ENCODE measurements around the gene FOXA3. TPM values are rescaled to one million over a fixed set of nuclear protein-coding genes. Genes with fewer than 3 reads are reported as not detected.
A peak's percentile ranks its signal among the peaks of the same experiment; 100 is the strongest.
"Not testable (repeated sequence)": the region's sequence is repeated elsewhere in the genome, so short reads cannot be mapped to it uniquely, and the experiment has no call there.

The FOXA3 gene
- total RNA-seq, 1 experiment from 2014 or later = 2.8 TPM

DNA sequence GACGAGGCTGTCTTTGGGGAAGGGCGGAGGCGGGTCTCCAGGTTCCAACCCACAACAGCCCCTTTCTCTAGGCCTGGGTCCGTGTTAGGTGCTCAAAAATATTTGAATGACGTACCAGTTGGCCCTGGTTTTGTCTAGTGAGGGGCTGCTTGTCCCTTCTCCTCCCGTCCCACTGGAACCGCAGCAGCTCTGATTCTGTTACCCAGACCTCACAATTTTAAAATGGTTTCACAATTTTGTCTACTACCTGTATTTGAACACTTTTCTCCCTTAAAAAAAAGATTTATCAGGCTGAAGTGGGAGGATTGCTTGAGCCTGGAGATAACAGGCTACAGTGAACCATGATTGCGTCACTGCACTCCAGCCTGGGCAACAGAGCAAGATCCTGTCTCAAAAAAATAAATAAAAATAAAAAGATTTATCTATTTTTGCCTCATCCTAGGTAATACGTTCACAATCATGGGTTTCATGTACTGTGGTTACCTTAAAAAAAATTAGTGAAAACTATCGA, 23.1 kb downstream of the FOXA3 start:
- no peak for DNase-seq (ENCODE audit: low read depth)

DNA sequence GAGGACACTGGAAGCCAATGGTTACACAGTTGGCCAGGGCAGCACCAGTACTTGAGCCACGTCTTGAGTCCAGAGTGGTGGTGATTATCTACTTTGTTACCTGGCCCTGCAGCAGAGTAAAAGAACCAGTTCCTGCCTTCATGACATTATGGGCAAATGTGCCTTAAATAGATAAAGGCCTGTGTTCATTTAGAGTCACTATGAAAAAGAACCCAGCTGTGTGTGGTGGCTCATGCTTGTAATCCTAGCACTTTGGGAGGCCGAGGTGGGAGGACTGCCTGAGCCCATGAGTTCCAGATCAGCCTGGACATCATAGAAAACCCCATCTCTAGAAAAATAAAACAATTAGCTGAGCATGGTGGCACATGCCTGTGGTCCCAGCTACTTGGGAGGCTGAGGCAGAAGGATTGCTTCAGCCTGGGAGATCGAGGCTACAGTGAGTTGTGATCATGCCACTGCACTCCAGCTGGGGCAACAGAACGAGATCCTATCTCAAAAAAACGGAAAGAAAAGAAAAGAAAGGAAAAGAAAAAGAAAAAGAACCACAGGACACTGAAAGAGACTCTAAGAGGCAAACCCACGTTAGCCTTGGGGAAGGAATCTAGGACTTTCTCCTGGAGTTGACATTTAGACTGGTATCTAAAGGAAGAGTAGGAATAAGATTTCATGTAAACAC, 25.2 kb downstream of the FOXA3 start:
- DNase-seq (ENCODE audit: low read depth) = no peak

DNA sequence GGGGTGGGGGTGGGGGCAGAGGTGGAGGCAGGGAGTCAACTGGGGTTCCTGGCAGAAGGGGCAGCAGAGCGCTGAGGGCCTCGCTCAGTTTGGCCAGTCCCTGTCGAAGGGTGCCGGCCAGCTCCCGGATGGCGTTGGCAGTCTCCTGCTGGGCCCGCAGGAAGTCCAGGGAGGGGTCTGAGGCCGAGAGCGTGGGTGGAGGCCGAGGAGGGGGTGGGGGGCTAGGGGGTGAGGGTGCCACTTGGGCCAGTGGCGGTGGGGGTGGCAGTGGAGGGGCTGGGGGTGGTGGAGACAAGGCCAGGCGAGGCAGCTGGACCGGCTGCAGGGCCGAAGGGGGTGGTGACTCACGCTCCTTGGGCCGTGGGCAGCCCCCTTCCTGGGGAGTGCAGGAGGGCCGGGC, 26.8 kb downstream of the FOXA3 start:
- no peak for DNase-seq (ENCODE audit: low read depth)

DNA sequence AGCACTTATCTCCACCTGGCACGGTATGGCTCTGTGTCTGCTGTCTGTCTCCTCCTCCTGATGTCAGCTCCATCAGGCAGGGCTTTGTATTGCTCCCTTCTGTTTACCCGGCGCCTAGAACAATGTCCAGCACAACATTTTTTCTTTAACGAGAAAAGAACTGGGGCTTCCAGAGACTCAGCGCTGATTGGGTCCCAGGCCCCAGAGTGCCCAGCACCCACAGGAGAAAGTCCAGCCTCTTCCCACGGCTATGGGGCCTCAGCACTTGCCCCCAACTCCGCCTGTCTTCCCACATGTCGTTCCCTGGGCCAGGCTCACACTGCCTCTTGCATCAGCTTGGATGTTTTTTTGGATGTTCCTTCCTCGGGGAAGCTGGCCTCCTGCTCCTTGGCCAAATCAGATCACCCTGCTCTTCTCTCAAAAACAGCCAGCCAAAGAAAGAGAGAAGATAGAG, 31.4 kb downstream of the FOXA3 start:
- DNase-seq (ENCODE audit: low read depth) = no peak

GRCh38 chr19:45895983-45896599, 32.0 kb downstream of the FOXA3 start:
- DNase-seq (ENCODE audit: low read depth) = not testable (repeated sequence)

DNA sequence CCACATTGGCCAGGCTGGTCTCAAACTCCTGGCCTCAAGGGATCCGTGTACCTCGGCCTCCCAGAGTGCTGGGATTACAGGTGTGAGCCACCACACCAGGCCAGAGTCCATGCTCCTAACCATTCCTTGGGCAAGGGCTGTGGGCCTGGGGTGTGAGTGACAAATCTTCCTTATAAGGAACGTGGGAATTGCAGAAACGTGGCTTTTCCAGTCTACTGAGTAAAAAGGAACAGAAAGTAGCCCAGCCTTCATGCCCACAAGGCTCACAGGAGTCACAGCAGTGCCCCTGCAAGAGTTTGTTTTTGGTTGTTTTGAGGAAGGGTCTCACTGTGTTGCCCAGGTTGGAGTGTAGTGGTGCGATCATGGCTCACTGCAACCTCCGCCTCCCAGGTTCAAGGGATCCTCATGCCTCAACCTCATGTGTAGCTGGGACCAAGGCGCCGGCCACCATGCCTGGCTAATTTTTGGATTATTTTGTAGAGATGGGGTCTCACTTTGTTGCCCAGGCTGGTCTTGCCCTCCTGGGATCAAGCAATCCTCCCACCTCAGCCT, 33.2 kb downstream of the FOXA3 start:
- DNase-seq (ENCODE audit: low read depth) = no peak

- no peak for DNase-seq (ENCODE audit: low read depth)
Observed at GRCh38 chr19:45899253-45899652, 35.1 kb downstream of the FOXA3 start.

- no peak for DNase-seq (ENCODE audit: low read depth)
Observed at GRCh38 chr19:45899919-45900589, 35.9 kb downstream of the FOXA3 start.

DNA sequence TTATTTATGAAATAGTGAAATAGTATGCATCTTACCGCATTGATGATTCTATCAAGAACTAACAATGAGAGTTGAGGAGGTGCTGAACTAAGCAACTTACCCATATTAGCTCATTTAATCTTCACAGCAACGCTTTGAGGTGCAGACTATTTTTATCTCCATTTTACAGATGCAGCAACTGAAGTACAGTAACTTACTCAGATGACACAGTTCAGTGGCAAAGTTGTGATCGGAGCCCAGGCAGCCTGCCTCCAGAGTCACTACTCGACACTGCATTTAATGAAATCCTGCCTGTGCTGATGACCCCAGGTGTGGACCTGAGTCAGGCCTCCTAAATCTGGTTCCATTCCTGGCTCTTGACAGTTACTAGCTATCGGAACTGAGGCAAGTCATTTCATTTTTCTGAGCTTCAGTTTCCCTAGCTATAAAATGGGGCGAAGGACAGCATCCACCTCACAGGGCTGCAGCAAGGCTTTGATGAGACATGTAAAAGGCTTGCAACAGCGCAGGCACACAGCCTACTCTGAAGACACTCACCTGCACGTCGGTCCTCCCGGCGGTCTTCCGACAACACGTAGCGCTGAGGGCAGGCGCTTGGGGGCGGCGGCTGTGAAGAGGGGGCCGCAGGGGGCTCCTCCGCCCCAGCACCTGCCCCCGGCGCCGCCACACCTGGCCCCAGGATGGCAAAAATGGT, 36.8 kb downstream of the FOXA3 start:
- DNase-seq (ENCODE audit: low read depth) = no peak

DNA sequence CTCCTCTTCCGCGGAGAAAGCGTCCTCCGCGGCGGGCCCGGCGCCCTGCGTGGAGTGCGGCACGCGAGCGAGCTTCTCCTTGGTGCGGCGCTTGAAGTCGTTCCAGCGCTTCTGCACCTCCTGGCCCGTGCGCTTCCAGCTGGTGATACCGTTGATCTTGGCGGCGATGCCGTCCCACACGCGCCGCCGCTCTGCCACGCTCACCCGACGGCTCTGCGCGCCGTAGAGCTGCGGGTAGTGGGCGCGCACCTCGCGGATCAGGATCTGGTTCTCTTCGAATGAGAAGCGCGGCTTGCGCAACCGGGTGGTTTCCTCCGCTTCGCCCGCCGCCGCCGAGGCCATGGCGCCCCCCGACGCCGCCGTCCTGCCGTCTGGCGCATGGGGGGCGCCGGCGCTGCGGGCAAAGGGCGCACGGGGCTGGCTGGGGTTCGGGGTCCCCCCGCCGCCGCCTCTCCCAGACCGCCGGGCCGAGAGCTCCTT, 37.3 kb downstream of the FOXA3 start:
- DNase-seq (ENCODE audit: low read depth) = no peak

DNA sequence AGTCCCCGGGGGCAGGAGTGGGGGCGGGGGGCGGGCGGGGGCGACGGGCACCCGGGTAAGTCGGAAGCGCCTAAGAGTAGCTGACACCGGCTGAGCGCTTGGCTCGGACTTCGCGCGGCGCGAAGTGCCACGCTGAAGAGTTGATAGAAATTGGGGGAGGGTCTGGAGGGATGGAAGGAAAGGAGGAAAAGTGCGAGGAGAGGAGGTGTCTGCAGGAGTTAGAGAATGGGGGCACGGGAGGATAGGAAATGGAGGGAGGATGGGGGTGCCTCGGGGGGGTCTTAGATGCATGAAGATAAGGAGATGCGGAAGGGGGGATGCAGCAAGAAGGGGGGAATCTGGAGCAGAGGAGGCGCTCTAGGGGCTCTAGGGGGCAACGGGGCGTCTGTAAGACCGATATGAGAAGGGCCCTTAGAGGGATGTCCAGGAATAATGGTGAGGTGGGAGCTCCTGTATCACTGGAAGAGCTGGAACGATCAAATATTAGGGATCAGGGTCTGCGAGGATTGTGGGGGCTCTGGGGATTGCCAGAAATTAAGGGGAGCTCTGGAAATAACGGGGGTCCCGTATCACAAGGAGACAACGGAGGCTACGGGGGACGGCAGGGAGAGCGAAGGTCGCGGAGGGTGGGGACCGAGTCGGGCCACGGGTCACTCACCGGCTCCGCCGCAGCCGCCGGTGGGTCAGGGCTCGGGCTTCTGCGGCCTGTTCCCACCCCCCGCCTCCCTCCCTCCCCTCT, 38.0 kb downstream of the FOXA3 start, which contains the start of gene MYPOP:
TSS of gene MYPOP (minus strand) at position 702 of the 739 bp plus-strand sequence. CDS start 840 bp downstream, outside the sequence.
- no peak for DNase-seq (ENCODE audit: low read depth)

- DNase-seq (ENCODE audit: low read depth) = peak; percentile 95
Observed at GRCh38 chr19:45902651-45903625, 38.8 kb downstream of the FOXA3 start.

DNA sequence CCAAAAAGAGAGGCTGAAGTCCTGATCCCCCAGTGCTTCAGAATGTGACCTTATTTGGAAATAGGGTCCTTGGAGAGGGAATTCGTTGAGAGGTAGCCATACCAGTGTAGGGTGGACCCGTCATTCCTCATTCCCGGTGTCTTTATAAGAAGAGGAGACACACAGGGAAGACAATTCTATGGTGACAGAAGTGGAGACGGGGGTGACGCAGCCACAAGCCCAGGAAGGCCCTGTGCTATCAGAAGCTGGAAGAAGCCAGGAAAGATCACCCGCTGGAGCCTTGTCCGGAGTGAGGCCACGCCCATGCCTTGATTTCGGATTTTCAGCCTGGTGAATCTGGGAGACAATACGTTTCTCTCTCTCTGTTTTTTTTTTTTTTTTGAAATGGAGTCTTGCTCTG, 40.9 kb downstream of the FOXA3 start:
- no peak for DNase-seq (ENCODE audit: low read depth)

DNA sequence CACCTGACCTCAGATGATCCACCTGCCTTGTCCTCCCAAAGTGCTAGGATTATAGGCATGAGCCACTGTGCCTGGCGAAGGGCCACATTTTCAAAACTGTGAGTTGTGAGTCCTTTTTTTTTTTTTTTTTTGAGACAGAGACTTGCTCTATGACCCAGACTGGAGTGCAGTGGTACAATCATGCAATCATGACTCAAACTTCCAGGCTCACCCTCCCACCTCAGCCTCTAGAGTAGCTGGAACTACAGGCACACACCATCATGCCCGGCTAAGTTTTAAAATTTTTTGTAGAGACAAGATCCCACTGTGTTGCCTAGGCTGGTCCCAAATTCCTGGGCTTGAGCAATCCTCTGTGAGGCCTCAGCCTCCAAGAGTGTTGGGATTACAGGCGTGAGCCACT, 42.1 kb downstream of the FOXA3 start:
- peak; percentile 76 for DNase-seq (ENCODE audit: low read depth)

GRCh38 chr19:45908956-45909355, 44.8 kb downstream of the FOXA3 start:
- peak; percentile 36 for DNase-seq (ENCODE audit: low read depth)

DNA sequence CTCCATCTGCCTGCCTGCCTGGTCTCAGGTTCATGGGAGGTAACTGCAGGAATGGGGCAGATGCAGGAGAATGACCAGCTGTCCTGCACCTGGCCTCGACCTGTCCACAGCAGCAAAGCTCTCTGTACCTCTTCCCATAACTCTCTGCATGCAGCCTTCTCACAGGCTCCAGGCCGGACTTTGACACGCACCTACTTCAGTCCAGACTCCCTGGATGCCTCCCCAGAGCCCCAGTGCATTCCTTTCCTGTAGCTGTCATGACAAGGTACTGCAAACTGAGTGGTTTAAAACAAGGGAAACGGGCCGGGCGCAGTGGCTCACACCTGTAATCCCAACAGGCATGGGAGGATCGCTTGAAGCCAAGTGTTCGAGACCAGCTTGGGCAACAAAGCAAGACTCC, 47.2 kb downstream of the FOXA3 start:
- DNase-seq (ENCODE audit: low read depth) = no peak

GRCh38 chr19:45913874-45914830, 50.0 kb downstream of the FOXA3 start, which contains the start of gene NANOS2:
Gene NANOS2, minus strand, starts transcription at chr19:45914778. Its CDS starts 85 bp downstream, at chr19:45914693.
- peak; percentile 28 for DNase-seq (ENCODE audit: low read depth)

All from HT1080 (cell line).